ENCODE measurements around the gene DPY19L1.

DNA sequence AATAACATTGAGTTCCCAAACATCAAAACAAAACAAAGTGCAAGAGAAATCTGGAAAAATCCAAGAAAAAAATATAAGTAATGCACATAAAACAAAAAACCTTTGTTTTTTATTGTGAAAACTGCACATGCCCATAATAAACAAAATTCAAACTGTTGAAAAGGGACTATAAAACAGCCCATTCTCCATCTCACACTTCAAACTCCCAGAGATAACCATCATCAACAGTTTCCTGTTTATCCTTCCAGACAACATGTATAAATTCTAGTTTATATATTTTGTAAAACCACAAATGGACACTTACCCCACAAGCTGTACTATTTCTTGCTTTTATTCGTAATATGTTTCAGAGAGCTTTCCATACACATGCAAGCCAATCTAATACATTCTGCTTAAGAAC, 79.3 kb downstream of the DPY19L1 start:
- TF ChIP-seq, protein P1, sequence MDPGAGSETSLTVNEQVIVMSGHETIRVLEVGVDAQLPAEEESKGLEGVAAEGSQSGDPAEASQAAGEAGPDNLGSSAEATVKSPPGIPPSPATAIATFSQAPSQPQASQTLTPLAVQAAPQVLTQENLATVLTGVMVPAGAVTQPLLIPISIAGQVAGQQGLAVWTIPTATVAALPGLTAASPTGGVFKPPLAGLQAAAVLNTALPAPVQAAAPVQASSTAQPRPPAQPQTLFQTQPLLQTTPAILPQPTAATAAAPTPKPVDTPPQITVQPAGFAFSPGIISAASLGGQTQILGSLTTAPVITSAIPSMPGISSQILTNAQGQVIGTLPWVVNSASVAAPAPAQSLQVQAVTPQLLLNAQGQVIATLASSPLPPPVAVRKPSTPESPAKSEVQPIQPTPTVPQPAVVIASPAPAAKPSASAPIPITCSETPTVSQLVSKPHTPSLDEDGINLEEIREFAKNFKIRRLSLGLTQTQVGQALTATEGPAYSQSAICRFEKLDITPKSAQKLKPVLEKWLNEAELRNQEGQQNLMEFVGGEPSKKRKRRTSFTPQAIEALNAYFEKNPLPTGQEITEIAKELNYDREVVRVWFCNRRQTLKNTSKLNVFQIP (CRISPR knock-in tag; IDR thresholded peaks at IDR 0.05; ENCODE audit: borderline replicate concordance, low read depth) = no peak
- TF ChIP-seq ZFP30 (CRISPR knock-in tag; IDR thresholded peaks at IDR 0.05) = no peak

Measured in SK-N-SH treated with all-trans-retinoic acid at 6 μM for 48 hours (cell line).